PC-3 (cell line): ENCODE measurements around the gene NFATC2.

Experiments
- EZH2phosphoT487 ChIP-seq: fragments of 300-600 bp; sonication (generic); IDR thresholded peaks from 2 replicates; pipeline ENCODE4 v1.6.1; 2018; ENCODE audit warnings: mild to moderate bottlenecking, antibody characterized with exemption, low read length, borderline replicate concordance
- TF ChIP-seq, protein P1 (sequence below): fragments of 300-600 bp; sonication (generic); conservative IDR thresholded peaks from 2 replicates; pipeline ENCODE4 v1.5.1; 2017; ENCODE audit warnings: antibody characterized with exemption, low read depth, mild to moderate bottlenecking, low read length

DNA sequence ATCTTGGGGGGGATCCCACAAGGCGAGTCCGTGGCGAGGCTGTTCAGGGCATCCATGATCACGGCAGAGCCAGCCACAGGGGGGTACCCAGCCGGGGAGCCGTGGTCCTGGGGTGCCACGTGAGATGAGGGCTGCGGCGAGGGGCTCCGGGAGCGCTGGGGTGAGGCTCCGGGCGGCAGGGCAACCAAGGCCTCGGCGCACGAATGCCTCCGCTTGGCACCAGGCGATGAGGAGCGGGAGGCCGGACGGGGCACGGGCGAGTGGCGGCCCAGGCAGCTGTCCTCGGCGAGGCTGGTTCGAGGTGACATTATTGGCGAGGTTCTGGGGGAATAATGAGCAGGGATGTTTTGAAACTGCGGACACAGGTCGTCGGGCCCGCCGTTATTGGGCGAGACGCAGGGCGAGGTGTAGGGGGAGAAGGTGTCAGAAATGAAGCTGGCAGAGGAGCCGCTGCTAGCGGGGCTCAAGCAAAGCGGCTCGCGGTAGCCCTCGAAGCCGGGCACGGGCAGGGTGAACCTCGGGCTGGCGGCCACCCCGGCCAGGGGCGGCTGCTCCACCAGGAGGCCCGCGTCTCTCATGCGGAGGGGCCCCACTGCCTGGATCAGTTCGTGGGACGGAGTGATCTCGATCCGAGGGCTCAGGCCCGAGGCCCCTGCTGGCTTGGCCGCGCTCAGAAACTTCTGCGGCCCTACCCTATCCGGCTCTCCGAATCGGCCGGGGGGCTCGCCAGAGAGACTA lies 19.1 kb downstream of the NFATC2 start:
- TF ChIP-seq, protein P1, sequence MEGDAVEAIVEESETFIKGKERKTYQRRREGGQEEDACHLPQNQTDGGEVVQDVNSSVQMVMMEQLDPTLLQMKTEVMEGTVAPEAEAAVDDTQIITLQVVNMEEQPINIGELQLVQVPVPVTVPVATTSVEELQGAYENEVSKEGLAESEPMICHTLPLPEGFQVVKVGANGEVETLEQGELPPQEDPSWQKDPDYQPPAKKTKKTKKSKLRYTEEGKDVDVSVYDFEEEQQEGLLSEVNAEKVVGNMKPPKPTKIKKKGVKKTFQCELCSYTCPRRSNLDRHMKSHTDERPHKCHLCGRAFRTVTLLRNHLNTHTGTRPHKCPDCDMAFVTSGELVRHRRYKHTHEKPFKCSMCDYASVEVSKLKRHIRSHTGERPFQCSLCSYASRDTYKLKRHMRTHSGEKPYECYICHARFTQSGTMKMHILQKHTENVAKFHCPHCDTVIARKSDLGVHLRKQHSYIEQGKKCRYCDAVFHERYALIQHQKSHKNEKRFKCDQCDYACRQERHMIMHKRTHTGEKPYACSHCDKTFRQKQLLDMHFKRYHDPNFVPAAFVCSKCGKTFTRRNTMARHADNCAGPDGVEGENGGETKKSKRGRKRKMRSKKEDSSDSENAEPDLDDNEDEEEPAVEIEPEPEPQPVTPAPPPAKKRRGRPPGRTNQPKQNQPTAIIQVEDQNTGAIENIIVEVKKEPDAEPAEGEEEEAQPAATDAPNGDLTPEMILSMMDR, result no peak
- TF ChIP-seq EZH2phosphoT487, result no peak
